ENCODE measurements around the gene PPP4R1.

PPP4R1 gene

DNA sequence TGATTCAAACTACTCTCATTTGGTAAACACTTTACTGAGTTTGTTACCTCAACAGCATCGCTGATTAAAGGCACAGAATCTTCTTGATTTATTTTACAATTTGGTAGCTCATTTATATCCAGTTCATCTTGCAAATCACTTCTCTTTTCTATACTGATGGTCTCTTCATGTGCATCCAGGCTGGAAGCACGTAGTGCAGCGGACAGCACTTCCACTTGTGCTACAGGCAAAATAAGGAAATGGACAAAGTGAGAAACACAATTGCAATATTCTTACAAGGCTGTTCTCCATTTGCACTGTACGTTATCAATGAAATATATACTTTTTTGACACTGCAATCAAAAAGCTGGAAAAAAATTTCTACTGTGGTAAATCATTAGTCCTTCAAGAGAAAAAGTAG, 51.0 kb downstream of the PPP4R1 start:
- no peak overlapping the region for H3K4me3 ChIP-seq (replicated peaks in 1 of 2; ENCODE audit: low read depth in 2 of 2, low read length in 2 of 2)
- TF ChIP-seq, protein P1, sequence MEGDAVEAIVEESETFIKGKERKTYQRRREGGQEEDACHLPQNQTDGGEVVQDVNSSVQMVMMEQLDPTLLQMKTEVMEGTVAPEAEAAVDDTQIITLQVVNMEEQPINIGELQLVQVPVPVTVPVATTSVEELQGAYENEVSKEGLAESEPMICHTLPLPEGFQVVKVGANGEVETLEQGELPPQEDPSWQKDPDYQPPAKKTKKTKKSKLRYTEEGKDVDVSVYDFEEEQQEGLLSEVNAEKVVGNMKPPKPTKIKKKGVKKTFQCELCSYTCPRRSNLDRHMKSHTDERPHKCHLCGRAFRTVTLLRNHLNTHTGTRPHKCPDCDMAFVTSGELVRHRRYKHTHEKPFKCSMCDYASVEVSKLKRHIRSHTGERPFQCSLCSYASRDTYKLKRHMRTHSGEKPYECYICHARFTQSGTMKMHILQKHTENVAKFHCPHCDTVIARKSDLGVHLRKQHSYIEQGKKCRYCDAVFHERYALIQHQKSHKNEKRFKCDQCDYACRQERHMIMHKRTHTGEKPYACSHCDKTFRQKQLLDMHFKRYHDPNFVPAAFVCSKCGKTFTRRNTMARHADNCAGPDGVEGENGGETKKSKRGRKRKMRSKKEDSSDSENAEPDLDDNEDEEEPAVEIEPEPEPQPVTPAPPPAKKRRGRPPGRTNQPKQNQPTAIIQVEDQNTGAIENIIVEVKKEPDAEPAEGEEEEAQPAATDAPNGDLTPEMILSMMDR (IDR thresholded peaks at IDR 0.05; ENCODE audit: low read depth, low read length) = no peak
- no peak for DNase-seq (ENCODE audit: low read depth in 2 of 2)

DNA sequence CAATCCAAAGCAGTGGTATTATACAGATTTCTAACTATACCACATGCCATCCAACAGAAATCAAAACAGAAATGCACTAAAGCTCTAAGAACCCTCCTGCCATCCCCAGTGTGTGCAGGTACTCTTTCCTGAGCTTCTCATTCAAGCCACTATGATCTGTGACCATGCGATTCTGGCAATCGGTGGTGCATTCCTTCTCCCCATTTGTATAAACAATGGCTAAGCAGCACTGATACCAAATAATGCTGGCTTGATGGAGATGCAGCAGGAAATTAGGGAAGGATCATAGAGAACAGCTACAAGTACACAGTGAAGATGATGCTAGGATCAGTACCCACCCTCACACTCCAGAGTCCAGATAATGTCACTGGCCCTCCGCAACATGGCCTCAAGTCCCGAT, 51.8 kb downstream of the PPP4R1 start:
- TF ChIP-seq, protein P1 (IDR thresholded peaks at IDR 0.05; ENCODE audit: low read depth, low read length) = no peak
- DNase-seq (ENCODE audit: low read depth in 2 of 2) = no peak

DNA sequence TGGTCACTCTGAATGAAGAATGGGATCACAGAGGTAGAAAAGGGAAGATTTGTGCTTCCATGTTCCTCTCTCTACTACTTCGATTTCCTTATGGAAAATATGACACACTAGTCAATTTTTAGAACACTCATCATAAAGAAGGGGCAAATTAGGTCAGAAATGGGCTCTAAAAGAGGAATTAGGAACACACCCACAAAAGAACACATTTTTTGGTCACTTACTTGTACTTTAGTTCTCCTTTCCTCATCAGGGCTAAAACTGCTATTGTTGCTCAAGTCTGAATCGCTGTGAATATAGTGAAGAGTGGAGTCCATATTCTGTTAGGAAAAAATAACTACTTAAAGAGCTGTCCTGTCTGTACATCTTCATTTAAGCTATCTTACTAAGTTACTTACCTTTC, 52.6 kb downstream of the PPP4R1 start:
- no peak overlapping the region for H3K4me3 ChIP-seq (replicated peaks in 1 of 2; ENCODE audit: low read depth in 2 of 2, low read length in 2 of 2)
- no peak for DNase-seq (ENCODE audit: low read depth in 2 of 2)
- TF ChIP-seq, protein P1 (IDR thresholded peaks at IDR 0.05; ENCODE audit: low read depth, low read length) = no peak

More for the DNA sequence above, 51.8 kb downstream of the PPP4R1 start:
- no peak overlapping the region for H3K4me3 ChIP-seq (replicated peaks in 1 of 2; ENCODE audit: low read depth in 2 of 2, low read length in 2 of 2)

DNA sequence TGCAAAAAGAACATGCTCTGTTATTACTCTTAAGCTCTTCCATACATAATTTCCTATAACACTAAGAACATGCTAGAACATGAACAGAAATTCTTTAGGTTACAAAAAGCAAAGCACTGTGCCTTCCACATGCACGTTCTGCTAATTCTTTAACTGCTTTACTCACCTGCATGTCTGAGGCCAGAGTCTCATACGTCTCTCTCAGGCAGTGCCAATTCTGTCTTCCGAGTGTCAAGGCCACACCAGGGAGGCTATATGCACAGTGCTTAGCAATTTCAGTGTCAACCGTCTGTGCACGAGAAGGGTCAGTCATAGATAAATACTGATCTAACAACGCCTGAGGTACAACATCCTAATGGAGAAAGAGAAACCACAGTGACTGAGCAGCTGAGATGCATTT, 55.1 kb downstream of the PPP4R1 start:
- no peak for DNase-seq (ENCODE audit: low read depth in 2 of 2)
- TF ChIP-seq, protein P1 (IDR thresholded peaks at IDR 0.05; ENCODE audit: low read depth, low read length) = no peak
- no peak overlapping the region for H3K4me3 ChIP-seq (replicated peaks in 1 of 2; ENCODE audit: low read depth in 2 of 2, low read length in 2 of 2)

DNA sequence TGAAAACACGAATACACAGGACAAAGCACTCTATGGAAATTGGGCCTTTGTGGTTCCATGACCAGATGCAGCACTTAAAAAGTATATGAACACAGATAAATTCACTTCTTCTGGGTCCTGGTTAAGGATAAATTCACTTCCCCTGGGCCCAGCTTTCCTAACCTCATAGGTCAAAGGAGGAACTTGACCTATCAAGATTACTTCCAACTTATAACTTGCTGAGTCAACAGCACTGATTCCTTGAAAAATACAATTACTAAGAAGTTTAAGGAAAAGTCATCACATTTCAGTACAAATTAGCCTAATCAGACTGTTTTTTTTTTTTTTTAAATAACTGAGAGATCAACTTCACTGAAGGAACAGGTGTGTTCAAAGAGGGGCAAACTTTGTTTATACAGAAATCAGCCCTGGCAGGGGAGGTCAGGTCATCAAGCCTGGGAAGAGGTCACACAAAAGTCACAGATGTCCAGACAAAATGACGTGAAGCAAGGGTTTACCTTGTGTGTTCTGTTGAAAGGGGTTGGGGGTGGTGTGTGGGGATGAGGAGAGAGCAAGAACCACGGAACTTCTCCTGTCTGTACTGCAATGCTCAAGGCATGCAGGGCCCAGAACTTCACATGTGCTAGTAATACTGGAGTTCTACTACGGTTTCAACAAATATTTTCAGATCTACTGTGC, 55.8 kb downstream of the PPP4R1 start:
- no peak overlapping the region for H3K4me3 ChIP-seq (replicated peaks in 1 of 2; ENCODE audit: low read depth in 2 of 2, low read length in 2 of 2)
- no peak for DNase-seq (ENCODE audit: low read depth in 2 of 2)
- TF ChIP-seq, protein P1 (IDR thresholded peaks at IDR 0.05; ENCODE audit: low read depth, low read length) = no peak

DNA sequence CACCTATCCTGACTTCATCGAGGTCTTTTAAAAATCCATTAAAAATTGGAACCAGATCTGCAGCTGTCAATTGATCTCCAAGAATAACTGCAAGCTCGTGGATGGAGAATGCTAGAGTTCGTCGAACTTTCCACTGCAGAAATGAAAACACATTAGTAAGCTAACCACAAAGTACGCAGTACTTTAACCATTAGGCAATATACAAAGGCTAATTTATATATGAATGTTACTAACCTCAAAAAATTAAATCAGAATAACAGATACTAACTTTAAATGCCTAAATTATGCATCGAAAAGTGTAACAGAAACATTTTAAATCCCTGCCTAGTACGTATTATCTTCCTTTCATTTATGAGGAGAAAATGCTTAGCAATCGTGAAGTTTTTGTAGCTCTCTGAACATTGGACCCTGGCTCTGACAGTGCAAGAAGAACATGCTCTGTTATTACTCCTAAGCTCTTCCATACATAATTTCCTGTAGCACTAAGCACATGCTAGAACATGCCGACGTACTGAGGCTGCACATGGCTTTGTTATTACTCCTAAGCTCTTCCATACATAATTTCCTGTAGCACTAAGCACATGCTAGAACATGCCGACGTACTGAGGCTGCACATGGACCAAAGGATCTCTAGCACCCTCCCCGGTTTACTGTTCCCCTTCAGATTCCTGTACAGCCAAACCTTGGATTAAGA, 57.0 kb downstream of the PPP4R1 start:
- no peak for DNase-seq (ENCODE audit: low read depth in 2 of 2)
- H3K4me3 ChIP-seq (replicated peaks in 1 of 2; ENCODE audit: low read depth in 2 of 2, low read length in 2 of 2) = no peak overlapping the region
- TF ChIP-seq, protein P1 (IDR thresholded peaks at IDR 0.05; ENCODE audit: low read depth, low read length) = no peak

Data from cardiac fibroblast (primary cell).